Right kidney (tissue), 9 donors: ENCODE data around the gene PRSS27.
A peak's percentile ranks its signal among the peaks of the same experiment; 100 is the strongest.

Experiments used
- DNase-seq: peaks from one replicate; pipeline ENCODE4 v3.0.0-alpha.2; 2016
- long read RNA-seq, 8 donors: transcript quantifications; one replicate each; lab custom pipeline, GENCODE V29; 2026

Gene PRSS27
- long read RNA-seq, donor 1, partial matches to known transcripts = 0 of 1 reads
- long read RNA-seq, donor 1, other reads (novel, unspliced or antisense) = 0 of 1 reads
- long read RNA-seq, donor 2 = 0 reads
- long read RNA-seq, donor 3 = 0 reads
- long read RNA-seq, donor 4, partial matches to known transcripts = 0 of 1 reads
- long read RNA-seq, donor 4, other reads (novel, unspliced or antisense) = 0 of 1 reads
- long read RNA-seq, donor 5, partial matches to known transcripts = 0 of 1 reads
- long read RNA-seq, donor 5, other reads (novel, unspliced or antisense) = 0 of 1 reads
- long read RNA-seq, donor 6, partial matches to known transcripts = 0 of 3 reads
- long read RNA-seq, donor 6, other reads (novel, unspliced or antisense) = 0 of 3 reads
- long read RNA-seq, donor 7 = 0 reads
- long read RNA-seq, donor 8 = 0 reads

- peak; percentile 17 for DNase-seq
These were observed at the start of gene PRSS27 for GRCh38 chr16:2720064-2720457. Gene PRSS27 (minus strand): TSS chr16:2720224. CDS start chr16:2720160, 64 bp downstream.

- DNase-seq = no peak
These were observed 49.6 kb upstream of the PRSS27 start for GRCh38 chr16:2769675-2770056.

GRCh38 chr16:2769100-2769529 is 49.1 kb upstream of the PRSS27 start:
- DNase-seq = no peak

GRCh38 chr16:2768403-2769089 is 48.5 kb upstream of the PRSS27 start:
- no peak for DNase-seq

- DNase-seq = no peak
These were observed 47.9 kb upstream of the PRSS27 start for GRCh38 chr16:2767891-2768290.

- no peak for DNase-seq
These were observed 47.2 kb upstream of the PRSS27 start for GRCh38 chr16:2767140-2767731.

GRCh38 chr16:2766430-2767139 is 46.6 kb upstream of the PRSS27 start:
- DNase-seq = no peak

- DNase-seq = no peak
These were observed 45.7 kb upstream of the PRSS27 start for GRCh38 chr16:2765462-2766404.

GRCh38 chr16:2764718-2765117 is 44.7 kb upstream of the PRSS27 start:
- no peak for DNase-seq

GRCh38 chr16:2763173-2763572 is 43.1 kb upstream of the PRSS27 start:
- no peak for DNase-seq

GRCh38 chr16:2762711-2763110 is 42.7 kb upstream of the PRSS27 start:
- no peak for DNase-seq

- DNase-seq = no peak
These were observed 42.0 kb upstream of the PRSS27 start for GRCh38 chr16:2761886-2762583.

- DNase-seq = no peak
These were observed 41.4 kb upstream of the PRSS27 start for GRCh38 chr16:2761472-2761871.

GRCh38 chr16:2757344-2757743 is 37.3 kb upstream of the PRSS27 start:
- DNase-seq = no peak

GRCh38 chr16:2756288-2757015 is 36.4 kb upstream of the PRSS27 start:
- DNase-seq = no peak

- DNase-seq = no peak
These were observed 35.1 kb upstream of the PRSS27 start for GRCh38 chr16:2755158-2755557.

- DNase-seq = no peak
These were observed 33.7 kb upstream of the PRSS27 start for GRCh38 chr16:2753733-2754020.

GRCh38 chr16:2752850-2753732 is 33.1 kb upstream of the PRSS27 start:
- DNase-seq = peak; percentile 72
